ENCODE results near the gene DDI1.

DDI1 gene

GRCh38 chr11:104024572-104024971, 11.9 kb upstream of the DDI1 start:
- TF ChIP-seq CTCF (IDR thresholded peaks at IDR 0.05; ENCODE audit: low read depth, low read length, missing control alignments), result no peak
- in situ Hi-C loops (cut with HindIII; ENCODE audit: low pct_ligation_motif_present, low sequenced_read_pairs), result no loop called here
- H3K27me3 ChIP-seq (replicated peaks), result no peaks in the 10 kb centered on the region
- H3K4me3 ChIP-seq (ENCODE audit: low read depth, low read length), result no peak overlapping the region
- no peak for DNase-seq
- no peak overlapping the region for H3K27ac ChIP-seq
- H3K36me3 ChIP-seq (replicated peaks), result no peaks in the 10 kb centered on the region

GRCh38 chr11:104028476-104029263, 7.8 kb upstream of the DDI1 start:
- in situ Hi-C loops (cut with HindIII; ENCODE audit: low pct_ligation_motif_present, low sequenced_read_pairs), result no loop called here
- Histone ChIP-seq H3K36me3 (replicated peaks) (no peaks in the 10 kb centered on the region), H3K4me3 (ENCODE audit: low read depth, low read length) (no peak overlapping the region), H3K27ac (no peak overlapping the region), H3K27me3 (replicated peaks) (no peaks in the 10 kb centered on the region)
- no peak for TF ChIP-seq CTCF (IDR thresholded peaks at IDR 0.05; ENCODE audit: low read depth, low read length, missing control alignments)
- DNase-seq, result peak; percentile 23

- peak; percentile 73 for DNase-seq
These were observed 3.3 kb upstream of the DDI1 start for GRCh38 chr11:104033134-104033533.

GRCh38 chr11:104033561-104033960, 2.9 kb upstream of the DDI1 start:
- Histone ChIP-seq H3K4me3 (ENCODE audit: low read depth, low read length) (no peak overlapping the region), H3K27me3 (replicated peaks) (no peaks in the 10 kb centered on the region), H3K27ac (no peak overlapping the region), H3K36me3 (replicated peaks) (no peaks in the 10 kb centered on the region)
- in situ Hi-C loops (cut with HindIII; ENCODE audit: low pct_ligation_motif_present, low sequenced_read_pairs), result no loop called here
- TF ChIP-seq CTCF (IDR thresholded peaks at IDR 0.05; ENCODE audit: low read depth, low read length, missing control alignments), result no peak
- no peak for DNase-seq

More at GRCh38 chr11:104033134-104033533, 3.3 kb upstream of the DDI1 start:
- in situ Hi-C loops (cut with HindIII; ENCODE audit: low pct_ligation_motif_present, low sequenced_read_pairs), result no loop called here
- Histone ChIP-seq H3K27ac (no peak overlapping the region), H3K36me3 (replicated peaks) (no peaks in the 10 kb centered on the region), H3K4me3 (ENCODE audit: low read depth, low read length) (no peak overlapping the region), H3K27me3 (replicated peaks) (no peaks in the 10 kb centered on the region)
- TF ChIP-seq CTCF (IDR thresholded peaks at IDR 0.05; ENCODE audit: low read depth, low read length, missing control alignments), result no peak

GRCh38 chr11:104036995-104037394, 555 bp downstream of the DDI1 start:
- Histone ChIP-seq H3K4me3 (ENCODE audit: low read depth, low read length) (no peak overlapping the region), H3K27me3 (replicated peaks) (no peaks in the 10 kb centered on the region), H3K36me3 (replicated peaks) (no peaks in the 10 kb centered on the region), H3K27ac (no peak overlapping the region)
- in situ Hi-C loops (cut with HindIII; ENCODE audit: low pct_ligation_motif_present, low sequenced_read_pairs), result no loop called here
- no peak for DNase-seq
- no peak for TF ChIP-seq CTCF (IDR thresholded peaks at IDR 0.05; ENCODE audit: low read depth, low read length, missing control alignments)

- TF ChIP-seq CTCF (IDR thresholded peaks at IDR 0.05; ENCODE audit: low read depth, low read length, missing control alignments), result no peak
- Histone ChIP-seq H3K4me3 (ENCODE audit: low read depth, low read length) (no peak overlapping the region), H3K27ac (no peak overlapping the region), H3K36me3 (replicated peaks) (no peaks in the 10 kb centered on the region), H3K27me3 (replicated peaks) (no peaks in the 10 kb centered on the region)
- in situ Hi-C loops (cut with HindIII; ENCODE audit: low pct_ligation_motif_present, low sequenced_read_pairs), result no loop called here
- DNase-seq, result no peak
These were observed 5.4 kb downstream of the DDI1 start for GRCh38 chr11:104041792-104042191.

Data from brain microvascular endothelial cell (primary cell).